HG02571 (cell line): ENCODE measurements around the gene PANK4.

Source experiments
- ATAC-seq: cut with Tn5 transposase; IDR thresholded peaks from one replicate; pipeline ENCODE4 v1.9.1; 2021; ENCODE audit warnings: mild to moderate bottlenecking, moderate library complexity; ENCODE audit not compliant: unreplicated experiment

PANK4 gene

DNA sequence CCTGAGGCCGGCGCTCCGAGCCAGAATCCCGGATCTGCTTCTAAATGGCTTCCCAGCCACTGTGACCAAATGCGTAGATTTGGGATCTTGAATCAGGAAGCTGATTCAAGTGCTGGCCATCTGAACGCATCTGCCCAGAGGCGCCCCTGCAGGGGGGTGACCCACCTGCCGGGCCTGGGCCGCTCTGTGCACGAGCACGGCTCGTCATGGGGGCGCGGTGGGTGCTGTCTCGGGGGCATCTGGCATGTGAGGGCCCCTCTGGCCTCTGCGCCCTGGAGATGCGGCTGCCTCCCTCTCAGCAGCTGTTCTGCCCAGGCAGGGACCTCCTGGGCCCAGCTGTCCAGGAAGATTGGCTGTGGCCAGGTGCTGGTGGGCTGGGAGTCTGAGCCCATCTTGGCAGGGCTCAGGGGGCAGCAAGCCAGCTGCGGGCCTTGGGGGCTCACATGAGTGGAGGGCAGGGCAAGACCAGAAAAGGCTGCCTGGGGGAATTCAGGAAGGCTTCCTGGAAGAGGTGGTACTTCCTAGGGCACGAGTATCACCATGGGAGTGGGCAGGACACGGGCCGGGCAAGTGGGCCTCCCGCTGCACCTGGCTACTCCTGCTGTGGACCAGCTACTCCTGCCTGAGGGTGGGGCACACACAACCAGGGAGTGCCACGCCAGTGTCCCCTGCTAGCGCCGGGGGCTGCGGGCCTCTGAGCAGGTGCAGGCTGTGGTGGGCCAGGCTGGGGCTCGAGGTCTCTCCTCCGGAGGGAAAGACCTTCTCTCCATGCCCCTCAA is 25.2 kb downstream of the PANK4 start:
- no peak for ATAC-seq

DNA sequence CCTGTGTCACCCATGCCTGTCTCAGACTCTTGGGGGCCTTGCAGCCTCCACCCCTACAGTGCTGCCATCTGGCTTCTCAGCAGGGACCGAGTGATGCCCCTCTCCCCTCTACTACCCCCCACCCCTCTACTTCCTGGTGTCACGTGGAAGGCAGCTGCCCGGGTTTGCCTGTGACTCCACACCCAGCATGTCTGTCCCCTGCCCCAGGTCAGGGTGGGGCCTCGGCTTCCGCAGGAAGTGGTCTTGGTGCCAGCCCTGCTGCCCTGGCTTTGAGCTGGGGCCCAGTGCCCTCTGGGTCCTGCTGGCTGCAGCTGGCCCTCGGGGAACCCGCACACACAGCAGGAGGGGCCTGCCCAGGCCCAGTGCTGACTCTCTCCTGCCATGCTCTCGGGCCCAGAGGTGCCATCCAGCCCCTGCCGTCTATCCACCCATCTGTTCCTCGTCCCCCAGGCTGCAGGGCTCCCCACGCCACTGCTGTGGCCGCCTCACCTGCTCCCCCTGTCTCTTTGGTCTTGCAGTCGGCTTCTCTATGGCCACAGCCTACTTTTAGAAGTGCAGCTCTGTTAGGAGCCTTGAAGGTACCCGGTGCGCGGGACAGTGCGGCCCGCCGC is 26.3 kb downstream of the PANK4 start:
- ATAC-seq: no peak

DNA sequence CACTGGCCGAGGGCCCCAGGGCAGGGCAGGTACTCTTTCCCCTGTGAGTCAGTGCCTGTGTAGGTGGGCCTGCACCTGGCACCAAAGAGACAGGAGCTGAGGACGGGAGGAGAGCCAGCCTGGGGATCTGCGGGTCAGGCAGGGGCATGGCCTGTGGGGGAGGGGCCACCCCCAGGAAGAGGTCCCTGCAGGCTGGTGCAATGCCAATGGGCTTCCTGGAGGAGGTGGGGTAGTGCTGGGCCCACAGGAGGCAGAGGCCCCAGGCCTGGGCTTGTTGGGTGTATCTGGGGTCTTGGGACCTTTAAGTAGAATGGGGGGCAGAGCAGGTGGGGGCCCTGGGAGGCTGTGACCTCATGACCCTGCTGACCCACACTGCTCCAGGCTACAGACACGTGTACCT is 27.1 kb downstream of the PANK4 start:
- ATAC-seq: no peak

DNA sequence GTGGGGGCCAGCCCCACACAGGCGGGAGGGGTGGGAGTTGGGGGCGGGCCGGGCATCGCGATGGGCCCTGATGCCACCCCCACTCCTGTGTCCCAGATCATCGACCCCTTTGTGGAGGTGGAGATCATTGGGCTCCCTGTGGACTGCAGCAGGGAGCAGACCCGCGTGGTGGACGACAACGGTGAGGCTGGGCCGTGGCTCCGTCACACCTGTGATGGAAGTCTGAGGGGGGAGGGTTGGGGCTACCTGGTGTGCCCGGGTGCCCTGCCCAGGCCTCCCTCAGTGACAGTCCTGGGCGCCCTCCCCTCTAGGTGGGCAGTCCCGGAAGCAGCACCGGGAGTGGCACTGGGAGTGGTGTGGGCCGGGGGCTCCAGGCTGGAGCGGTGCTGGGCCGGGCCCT is 27.7 kb downstream of the PANK4 start:
- ATAC-seq: no peak

DNA sequence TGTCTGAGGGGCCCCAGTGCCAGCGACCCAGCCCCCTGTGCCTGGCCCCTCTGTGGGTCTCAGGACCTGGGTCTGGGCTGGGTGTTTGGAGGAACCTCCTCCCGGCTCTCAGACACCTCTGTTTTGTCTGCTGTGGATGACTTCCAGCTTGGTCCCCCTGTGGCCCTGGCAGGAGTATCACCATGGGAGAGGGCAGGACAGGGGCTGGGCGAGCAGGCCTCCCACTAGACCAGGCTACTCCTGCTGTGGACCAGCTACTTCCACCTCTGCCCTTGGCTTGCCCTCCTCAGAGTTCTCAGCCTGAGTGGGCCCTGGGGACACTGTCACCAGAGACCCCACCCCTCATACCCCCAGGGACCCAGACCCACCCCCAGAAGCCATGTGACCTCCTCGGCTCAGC is 28.5 kb downstream of the PANK4 start:
- ATAC-seq: no peak

DNA sequence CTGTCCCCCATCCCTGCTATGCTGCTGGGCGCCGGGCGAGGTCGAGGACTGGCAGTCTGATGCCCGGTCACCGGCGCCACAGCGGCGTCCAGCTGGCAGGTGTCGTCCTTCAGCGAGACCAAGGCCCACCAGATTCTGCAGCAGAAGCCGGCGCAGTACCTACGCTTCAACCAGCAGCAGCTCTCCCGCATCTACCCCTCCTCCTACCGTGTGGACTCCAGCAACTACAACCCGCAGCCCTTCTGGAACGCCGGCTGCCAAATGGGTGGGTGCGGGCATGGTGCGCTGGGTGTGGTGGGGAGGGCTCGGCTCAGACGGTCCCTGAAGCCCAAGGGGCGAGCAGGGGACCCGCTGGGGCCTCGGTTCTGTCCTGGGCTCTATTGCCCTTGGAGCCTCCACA is 29.6 kb downstream of the PANK4 start:
- no peak for ATAC-seq

DNA sequence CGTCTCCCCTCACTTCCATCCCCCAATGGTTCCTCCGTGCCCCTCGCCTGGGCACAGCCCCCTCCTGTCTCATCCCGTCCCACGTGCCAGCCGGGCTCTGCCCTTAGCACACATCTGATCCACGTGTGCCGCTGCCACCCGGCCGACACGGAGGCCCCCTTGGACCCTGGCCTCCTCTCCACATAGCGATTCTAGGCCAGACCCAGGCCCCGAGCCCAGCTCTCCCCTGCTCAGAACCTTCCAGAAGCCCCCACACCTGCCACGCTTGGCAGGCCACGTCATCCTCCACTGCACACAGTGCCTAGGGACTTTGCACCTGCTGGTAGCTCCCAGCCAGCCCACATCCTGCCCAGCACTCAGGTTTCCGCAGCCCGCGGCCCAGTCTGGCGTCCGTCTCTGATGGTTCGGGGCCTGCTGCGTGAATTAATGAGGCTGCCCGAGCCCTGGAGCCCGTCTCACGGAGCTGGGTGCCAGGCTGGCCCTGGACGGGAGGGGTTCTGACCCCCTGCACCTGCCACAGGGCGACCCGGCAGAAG is 30.2 kb downstream of the PANK4 start:
- no peak for ATAC-seq

DNA sequence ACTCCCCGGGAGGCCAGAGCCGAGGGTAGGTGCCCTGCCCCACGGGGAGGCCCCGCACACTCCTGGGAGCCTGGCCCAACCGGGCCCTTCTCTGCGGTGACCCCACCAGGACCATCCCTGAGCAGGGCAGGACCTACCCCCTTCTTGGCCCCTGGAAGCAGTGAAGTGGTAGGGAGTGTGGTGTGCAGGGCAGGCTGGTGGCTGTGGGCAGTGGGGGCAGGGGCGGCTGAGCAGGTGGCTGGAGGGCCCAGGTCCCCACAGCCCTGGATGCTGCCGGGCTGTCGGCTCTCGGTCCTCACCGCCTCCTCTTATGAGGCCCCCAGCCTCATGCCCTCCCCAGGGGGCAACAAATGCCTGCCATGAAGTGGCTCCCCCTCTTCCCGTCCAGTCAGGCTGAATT is 30.9 kb downstream of the PANK4 start:
- ATAC-seq: no peak

DNA sequence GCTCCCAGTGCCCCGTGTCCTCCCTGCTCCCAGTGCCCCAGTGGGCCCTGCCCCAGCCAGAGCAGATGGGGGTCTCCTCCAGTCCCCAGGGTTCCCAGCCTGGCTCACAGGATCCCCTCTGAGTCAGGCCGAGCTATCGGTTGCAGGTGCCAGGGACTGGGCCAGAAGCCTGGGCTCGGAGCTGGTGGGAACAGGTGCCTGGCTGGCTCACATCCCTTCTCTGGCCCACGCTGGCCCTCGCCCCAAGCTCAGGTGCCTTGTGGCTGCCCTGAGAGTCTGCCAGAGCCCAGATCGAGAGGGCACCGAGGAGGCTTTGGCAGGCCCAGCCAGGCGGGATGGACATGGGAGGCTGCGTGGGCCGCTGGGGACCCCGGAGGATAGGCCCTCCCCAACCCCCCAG is 31.4 kb downstream of the PANK4 start:
- no peak for ATAC-seq

DNA sequence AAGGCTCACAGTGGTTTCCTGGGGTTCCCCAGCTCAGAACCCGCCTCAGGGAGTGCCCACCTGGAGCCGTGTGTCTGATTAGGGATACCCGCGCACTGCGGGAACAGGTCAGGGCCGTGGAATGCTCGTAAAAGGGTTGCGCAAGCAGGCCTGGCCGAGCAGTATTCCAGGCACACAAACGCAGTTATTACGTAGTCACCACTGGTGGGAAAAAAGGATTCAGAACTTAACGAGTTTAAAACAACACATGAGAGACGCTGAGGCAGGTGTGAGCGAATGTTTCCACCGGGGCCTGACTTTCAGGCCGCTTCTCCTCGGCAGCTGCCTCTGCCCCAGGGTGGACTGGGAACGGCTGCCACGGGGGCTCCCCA is 32.1 kb downstream of the PANK4 start:
- no peak for ATAC-seq

DNA sequence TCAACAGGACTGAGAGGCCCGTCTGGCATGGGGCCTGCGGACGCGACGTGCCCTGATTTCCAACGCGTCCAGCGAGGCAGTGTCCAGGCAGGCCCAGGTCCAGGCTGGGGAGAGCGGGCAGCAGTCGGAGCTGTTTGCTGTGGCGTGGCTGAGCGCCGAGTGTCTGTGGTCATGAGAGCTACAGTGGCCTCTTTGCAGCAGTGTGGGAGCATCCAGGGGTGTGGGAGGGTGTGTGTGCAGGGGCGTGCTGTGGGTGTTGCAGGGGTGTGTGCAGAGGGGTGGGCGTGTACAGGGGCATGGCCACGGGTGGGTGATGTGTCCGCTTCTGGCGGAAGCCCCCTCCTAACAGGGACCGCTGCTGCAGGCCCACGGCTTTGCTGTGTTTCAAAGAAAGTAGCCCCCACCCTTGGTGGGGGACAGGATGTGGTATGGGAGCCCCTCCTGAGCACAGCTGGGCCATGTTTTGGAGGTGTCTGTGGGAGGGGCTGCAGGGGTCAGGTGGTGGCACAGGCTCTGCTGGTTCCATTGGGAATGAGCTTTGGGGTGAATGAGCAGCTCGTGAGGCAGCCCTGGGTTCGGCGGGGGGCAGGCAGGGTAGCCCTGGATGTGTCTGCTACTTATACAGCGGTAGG is 32.6 kb downstream of the PANK4 start:
- no peak for ATAC-seq

DNA sequence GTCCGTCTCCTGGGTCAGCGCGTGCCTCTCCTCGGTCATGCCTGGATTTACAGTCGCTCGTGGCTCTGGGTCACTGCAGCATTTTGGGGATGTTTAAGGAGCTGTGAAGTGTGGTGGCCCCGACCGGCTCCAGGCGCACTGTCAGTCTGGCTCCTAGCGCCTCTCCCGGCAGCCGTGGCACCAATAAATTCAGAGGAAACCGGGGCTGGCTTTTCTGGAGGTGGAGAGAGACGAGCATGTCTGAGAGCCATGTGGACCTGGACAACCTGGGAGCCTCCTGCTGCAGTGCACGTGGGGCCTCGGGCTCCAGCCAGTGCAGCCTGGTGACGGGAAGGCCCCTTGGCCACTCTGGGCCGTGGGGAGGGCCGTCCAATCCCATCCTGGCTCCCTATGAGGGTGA is 33.2 kb downstream of the PANK4 start:
- ATAC-seq: no peak

DNA sequence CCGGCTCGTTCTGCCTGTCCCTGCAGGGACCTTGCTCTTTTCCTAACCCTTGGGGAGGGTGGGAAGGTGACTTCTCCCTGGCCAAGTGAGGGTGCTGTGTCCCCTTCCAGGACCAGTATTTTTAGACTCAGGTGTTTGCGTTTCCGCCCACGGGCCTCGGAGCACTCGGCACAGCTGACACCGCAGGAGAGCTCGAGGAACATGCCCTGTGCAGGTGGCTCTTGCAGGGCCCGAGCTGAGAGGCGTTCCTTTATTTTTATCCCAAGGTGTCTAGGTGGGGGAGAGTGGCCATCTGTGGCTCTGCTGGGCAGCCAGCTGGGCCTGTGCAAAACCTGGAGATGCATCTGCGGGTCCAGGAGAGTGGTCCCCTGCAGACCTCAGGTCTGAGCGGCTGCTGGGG is 34.3 kb downstream of the PANK4 start:
- ATAC-seq: no peak

DNA sequence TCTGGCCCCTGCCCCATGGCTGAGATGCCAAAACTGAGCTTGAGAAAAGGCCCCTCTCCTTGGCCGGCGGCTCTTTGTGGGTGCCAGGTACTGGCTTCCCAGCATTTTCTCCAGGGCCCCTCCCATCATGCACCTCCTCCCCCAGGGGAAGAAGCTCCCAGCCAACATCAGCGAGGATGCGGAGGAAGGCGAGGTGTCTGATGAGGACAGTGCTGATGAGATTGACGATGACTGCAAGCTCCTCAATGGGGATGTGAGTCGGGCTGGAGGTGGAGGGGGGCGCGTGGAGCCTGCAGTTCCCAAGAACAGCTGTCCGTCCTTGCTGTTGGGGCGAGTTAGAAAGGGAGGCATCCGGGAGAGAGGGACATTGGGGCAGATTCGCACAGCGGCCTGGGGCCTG is 36.8 kb downstream of the PANK4 start:
- no peak for ATAC-seq

DNA sequence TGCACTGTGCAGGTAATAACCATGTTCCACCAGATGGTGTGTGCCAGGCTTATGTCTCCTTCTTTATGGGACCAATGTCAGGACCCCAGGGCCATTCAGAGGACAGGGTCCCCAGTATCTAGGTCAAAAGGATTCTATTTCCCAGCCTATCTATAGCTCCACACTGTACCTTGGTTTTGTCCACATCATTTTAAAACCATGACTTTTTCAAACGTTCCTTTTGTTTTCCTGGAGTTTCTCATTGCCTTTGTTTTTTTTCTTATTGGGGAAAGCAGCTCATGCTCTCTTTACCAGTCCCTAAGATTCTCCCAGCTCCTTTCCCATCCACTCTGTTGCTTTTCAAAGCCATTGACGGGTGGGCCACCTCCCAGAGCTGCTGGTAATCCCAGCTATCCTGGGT is 37.7 kb downstream of the PANK4 start:
- no peak for ATAC-seq

DNA sequence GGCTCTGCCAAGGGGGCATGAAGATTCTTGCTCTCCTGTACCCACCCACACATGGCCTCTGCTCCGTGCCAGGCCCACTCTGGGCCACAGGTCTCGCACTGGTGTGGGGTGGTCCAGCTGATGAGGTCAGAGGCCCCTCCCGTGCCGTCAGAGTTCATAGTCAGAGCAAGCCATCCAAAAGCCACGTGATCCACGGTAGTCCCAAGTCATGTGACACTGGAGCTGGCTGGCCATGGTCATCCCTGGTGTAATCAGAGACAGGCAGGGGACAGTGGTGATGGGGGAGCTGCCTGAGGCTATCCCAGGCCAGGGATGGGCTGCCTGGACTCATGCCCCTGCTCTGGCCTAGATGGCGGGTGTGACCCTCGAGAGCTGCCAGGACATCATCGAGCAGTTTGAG is 39.8 kb downstream of the PANK4 start:
- ATAC-seq: no peak

DNA sequence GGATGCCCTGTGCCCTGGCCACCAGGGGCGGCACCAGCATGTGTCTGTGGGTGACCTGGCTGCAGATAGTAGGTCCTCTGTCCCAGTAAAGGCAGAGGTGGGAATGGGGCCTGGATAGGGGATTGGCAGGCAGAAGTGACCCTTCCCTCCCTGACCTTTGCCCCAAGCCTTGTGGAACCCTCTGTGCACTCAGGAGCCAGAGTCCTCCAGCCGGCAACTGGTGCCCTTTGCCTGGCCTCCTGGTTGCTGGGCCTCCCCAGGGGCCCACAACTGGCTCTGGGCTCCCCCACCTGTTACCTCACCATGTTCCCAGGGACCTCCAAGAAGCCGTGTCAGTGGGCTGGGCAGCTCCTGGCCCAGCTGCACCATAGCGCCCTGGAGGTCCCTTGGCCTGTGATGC is 40.4 kb downstream of the PANK4 start:
- ATAC-seq: no peak

DNA sequence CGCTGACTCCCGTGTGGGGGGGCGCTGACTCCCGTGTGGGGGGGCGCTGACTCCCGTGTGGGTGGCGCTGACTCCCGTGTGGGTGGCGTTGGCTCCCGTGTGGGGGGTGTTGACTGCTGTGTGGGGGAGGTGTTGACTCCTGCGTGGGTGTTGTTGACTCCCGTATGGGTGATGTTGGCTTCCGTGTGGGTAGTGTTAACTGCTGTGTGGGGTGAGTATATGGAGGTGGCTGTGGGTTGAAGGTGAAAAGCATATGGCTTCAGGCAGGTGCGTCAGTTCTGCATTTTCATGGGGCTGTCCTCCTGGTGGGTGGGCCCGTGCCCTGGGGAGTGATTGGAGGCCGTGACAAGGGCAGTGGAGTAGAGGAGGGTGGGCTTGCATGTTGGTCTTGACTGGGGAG is 42.4 kb downstream of the PANK4 start:
- ATAC-seq: no peak

DNA sequence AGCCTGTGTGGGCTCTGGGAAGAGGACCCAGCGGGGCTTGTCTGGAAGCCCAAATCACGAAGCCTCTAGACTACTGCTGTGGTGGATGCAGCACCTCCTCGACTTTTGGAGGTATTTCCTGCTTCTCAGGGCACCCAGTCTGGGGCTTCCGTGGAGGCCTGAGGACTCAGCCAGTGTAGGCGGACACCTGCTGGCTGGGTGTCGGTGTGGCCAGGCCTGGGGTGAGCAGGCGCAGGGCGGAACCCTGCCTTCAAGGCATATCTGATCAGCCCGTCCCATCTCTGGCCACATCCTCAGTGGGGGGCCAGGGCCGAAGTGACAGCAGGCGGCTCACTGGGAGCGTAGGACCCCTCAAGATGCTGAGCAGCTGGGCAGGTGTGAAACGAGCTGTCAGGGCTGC is 43.4 kb downstream of the PANK4 start:
- ATAC-seq: no peak

DNA sequence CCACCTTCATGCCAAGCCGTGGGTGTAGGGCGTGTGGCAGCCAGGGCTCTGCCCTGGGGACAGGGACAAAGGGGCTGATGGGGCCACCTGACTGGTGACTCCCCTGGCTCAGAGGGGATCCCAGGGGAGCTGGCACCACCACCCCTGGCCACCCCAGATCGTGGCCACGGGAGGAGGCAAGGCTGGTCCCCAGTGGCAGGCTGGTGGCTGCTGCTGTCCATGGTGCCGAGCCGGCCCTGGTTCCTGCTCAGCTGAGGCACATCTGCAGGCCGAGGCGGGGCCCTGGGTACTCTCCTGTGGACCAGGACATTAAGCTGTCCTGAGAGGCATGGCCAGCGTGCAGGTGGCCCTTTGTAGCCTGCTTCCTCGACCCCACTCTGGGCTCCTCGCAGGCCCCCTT is 43.8 kb downstream of the PANK4 start:
- ATAC-seq: no peak

DNA sequence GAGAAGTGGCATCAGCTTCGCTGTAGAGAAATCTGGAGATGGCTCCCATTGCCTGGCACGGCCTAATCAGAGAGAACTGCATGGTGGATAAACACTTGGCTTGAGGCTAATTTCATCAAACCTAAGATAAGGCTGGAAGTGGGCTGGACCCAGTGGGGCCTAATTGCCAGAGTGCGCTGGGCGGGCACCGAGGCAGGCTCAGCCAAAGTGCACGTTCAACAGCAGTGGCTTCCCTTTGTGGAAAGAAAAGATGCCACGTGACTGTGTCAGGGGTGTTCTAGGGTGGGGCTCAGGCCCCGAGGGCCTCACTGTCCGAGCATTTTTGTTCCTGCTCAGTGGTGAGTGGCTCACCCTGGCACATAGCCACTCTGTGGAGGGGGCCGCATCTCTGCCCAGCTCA is 44.5 kb downstream of the PANK4 start:
- no peak for ATAC-seq

DNA sequence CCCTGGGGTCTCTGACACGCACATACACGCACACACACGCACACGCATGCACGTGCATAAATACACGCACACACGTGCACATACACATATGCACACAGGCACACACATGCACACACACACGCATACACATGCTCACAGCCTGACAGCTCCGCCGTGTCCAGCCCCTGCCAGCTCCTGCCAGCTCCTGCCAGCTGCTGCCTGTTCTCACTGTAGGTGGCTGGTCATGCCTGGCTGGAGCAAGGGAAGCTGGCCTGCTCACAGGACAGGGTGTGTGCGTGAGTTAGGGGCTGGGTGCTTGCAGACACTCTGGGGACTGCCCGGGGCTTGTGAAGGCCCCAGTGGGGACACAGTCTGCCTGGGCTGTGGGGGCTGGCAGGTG is 45.4 kb downstream of the PANK4 start:
- no peak for ATAC-seq
